GM19468 (cell line): ENCODE data around the gene PIP4K2C.
A peak's percentile ranks its signal among the peaks of the same experiment; 100 is the strongest.
"Not testable (repeated sequence)": the region's sequence is repeated elsewhere in the genome, so short reads cannot be mapped to it uniquely, and the experiment has no call there.

Experiments used
- ATAC-seq: cut with Tn5 transposase; IDR thresholded peaks from one replicate; pipeline ENCODE4 v1.9.1; 2021; ENCODE audit warnings: mild to moderate bottlenecking, moderate library complexity, moderate number of reproducible peaks; ENCODE audit not compliant: unreplicated experiment; ENCODE audit errors: extremely low read depth

The PIP4K2C gene

DNA sequence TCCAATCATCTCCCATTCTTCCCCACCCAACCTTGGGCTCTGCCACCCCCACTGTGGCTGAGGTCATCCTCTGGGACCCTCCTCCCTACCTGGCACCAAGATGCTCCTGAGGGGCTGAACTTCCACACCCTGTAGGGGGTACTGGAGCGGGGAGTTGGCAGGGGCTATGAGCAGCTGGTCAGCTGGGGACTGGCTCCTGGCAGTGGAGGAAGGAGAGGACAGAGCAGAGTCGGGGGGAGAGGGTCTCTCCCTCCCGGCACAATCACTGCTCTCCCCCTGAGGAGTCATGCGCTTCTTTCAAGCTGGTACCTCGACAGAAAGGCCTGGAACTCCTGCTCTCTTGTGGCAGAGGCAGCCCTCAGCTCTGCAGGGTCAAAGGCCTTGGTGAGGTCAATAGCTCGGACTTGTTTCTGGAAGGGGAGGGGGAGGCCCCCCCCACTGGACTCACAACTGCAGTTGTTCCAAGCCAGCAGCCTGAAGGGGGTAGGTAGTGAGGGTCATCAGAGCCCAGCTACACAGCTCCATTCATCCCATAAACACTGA, 40.0 kb downstream of the PIP4K2C start:
- ATAC-seq: no peak

DNA sequence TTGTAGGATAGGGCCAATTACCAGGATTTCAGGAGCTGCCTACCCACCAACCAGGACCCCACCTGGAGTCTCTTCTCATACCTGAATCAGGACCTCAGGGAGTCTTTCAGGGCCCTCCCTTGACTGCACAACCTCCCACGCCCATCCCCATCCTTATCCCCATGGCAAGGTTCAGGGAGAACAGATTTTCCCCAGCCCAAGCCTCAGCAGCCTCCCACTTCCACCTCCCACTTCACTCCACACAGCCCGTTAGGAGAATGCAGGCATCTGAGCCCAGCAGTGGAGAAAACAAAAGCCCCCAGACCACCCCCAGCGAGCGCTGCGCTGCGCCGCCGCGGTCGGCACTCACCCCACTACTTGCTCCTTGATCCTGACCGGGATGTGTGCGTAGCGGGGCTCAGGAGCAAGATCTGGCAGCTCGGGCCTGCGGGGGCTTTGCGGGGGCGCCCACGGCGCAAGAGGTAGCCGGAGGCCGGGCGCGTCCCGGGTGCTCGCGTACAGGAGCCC, 40.6 kb downstream of the PIP4K2C start:
- ATAC-seq: no peak

DNA sequence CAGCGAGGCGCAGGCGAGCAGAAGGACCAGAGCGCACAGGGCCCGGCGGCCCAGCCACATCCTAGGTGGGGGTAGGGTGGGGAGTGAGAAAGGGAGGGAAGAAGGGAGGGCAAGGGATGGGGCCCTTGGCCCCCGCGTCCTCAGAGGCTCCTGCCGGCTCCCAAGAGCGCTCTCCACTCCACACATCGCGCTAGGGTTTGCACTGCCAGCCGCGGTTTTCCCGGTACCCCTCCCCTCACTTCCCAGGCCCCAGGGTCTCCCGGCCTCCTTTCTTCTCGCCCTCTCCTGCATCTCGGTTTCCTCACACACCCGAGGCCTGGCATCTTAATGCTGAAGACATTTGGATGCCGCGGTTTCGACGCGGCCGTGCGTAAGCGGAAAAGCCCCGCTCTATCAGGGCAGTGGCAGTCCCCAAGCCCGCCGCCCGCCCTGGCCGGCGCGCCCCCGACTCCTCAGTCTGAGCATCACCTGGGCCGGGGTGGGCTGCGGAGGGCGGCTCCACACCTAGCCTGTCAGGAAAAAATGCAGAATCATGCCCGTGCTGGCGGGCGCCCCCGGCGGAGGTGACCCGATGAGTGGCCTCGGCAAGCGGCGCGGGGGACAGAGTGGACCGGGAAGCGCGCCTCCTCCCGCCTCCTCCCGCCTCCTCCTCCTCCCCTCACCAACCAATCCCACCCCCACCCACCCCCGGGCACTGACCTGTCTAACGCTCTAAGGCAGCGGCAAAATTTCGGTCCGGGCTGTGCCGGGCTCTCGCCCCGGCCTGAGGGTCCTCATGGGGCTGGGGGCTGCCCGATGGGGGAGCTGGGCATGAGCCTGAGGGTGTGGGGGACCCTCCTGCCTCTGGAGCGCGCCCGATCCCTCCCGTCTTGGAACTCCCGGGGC, 41.3 kb downstream of the PIP4K2C start:
- ATAC-seq: no peak

DNA sequence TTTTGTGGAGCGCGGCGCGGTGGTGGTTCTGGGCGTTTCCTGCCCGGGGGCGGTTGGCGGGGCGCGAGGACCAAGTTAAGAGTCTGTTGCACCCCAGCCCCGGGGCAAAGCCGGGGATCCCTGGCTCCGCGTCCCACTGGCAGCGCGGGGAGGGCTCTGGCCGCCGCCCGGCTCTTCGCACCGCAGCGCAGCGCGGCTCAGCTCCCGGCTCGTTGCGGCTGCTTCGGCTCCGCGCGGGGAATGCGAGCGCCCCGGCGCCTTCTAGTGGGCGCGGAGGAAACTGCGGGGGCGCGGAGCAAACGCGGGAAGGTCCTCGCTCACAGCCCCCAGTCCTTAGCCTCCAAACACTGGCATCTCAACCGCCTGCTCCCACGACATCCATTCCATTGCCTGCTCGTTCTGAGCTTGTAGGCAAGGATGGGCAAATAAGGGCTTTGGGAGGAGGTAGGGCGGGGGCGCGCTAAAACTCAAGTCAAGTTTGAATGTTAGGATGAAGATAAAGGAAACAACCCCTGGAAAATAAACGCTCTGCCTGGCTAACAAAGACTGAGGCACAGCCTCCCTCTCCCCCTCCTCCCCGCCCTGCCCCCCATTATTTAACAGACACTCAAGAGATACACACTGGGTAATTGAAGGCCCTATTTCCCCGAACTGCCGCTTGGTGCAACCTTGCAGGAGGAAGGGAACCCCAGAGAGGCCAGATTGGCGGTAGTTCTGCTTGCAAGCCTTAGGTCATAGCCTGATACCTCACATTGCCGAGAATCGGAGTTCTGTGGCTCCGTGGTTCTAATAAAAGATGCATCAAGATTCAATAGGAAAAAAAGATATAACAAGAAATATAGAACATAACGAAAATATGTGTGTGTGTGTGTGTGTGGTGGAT, 42.2 kb downstream of the PIP4K2C start, which contains the start of gene B4GALNT1:
Gene B4GALNT1 (minus strand): TSS at position 244 of the 883 bp plus-strand sequence. CDS start 1,069 bp downstream, outside the sequence.
- ATAC-seq: peak; percentile 58

DNA sequence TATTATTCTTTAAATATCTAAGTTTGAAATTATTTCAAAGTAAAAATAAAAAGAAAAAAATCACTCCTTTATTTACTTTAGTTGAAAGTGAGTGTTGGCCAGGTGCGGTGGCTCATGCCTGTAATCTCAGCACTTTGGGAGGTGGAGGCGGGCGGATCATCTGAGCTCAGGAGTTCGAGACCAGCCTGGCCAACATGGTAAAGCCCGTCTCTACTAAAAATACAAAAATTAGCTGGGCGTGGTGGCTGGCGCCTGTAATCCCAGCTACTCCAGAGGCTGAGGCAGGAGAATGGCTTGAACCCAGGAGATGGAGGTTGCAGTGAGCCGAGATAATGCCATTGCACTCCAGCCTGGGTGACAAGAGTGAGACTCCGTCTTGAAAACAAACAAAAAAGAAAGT, 45.7 kb downstream of the PIP4K2C start:
- not testable (repeated sequence) for ATAC-seq

DNA sequence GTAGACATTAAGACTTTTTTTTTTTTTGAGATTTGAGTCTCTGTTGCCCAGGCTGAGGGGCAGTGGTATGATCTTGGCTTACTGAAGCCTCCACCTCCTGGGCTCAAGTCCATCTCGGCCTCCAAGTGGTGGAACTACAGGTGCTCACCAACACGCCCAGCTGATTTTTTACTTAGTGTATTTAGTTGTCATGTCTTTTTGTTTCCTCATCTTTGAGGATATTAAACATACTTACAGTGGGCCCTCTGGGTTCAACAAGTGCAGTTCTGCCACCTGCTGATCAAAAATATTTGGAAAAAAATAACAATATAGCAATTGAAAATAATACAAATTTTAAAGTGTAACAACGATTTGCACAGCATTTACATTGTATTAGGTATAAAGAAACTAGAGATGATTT, 46.4 kb downstream of the PIP4K2C start:
- no peak for ATAC-seq

DNA sequence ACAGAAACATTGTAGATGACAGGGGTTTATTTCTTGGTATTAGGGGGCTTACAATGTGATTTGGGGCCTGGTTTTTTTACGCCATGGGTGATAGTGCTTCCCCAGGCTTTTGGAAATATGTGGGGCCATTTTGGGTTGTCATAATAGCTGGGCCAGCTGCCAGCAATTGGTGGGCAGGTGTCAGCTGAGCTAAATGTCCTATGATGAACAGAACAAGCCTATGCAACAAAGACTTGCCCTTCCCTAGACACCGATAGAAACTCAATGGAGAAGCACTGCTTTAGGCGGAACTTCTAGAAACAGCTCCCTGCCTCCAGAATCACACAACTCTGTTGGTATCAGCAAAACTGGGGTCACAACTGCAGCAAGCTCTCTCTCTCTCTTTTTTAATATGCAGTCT, 47.1 kb downstream of the PIP4K2C start:
- ATAC-seq: no peak

DNA sequence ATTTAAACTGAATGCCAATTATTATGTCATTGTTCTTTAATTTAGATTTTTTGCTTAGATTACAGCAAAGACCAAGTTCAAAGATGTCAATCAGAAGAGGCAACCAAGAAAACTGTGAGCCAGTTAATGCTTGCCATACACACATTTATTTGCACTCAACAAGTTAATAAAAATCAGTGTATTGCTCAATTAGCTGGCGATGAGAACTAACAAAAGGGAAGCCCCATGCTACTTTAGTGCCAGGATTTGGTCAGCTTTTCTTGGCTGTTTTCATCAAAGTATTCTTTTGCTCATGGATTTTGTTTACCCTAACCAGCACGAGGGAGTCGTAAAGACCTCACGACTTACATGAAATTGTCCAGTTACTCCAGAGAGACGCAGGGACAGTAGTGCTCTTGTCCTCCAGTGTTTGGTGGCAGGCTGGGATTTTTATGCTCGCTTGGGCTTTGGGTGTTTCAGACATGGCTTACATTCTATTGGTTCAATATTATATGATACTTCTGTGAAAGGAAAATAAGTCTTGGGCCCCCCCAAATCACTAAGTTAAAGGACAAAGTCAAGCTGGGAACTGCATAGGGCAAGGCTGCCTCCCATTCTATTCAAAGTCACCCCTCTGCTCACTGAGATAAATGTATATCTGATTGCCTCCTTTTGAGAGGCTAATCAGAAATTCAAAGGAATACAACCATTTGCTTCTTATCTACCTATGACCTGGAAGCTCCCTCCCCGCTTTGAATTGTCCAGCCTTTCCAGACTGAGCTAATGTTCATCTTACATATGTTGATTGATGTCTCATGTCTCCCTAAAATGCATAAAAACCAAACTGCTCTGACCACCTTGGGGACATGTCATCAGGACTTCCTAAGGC, 49.4 kb downstream of the PIP4K2C start:
- no peak for ATAC-seq

DNA sequence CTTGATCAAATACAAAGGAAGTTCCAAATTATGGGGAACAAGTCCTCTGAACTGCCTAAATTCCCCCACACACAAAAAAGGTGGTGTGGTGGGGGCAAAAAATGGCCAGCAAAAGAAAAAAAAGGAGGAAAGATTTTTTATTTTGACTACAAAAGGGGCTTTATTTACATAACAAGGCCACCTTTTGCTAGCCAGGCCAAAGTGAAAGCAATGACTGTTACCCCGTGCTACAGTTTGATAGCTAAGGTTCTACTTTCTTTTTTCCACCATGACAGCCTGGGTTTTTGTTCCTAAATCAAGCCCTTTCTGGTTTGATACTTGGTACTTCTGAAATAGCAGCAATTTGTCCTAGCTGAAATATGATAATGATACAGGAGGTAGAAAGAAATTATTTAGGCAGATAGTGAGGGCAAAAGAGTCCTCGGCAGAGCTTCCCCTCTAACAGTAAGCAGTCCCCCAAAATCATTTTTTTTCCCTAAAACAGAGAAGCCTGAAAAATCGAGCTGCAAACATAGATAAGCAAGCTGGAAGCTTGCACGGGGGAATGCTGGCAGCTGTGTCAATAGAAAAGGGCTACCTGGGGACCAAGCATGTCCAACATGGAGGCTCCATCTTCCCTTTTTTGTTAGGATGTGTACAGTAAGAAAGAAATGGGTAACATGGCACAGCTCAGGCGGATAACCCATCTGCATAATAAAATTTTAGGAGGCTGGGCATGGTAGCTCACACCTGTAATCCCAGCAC, 50.9 kb downstream of the PIP4K2C start:
- no peak for ATAC-seq

DNA sequence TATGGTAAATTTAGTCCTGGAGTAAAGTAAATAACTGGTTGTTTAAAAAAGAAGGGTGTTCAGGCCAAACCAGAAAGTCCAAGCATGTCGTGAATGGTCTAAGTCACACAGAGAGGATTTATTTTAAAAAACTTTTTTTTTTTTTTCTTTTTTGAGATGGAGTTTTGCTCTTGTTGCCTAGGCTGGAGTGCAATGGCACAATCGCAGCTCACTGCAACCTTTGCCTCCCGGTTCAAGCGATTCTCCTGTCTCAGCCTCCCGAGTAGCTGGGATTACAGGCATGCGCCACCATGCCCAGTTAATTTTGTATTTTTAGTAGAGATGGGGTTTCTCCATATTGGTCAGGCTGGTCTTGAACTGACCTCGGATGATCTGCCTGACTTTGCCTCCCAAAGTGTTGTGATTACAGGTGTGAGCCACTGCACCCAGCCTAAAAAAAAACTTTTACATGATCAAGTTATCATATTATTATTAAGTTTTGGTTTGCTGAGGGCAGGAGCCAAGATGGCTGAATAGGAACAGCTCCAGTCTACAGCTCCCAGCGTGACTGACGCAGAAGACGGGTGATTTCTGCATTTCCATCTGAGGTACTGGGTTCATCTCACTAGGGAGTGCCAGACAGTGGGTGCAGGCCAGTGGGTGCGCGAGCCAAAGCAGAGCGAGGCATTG, 55.1 kb downstream of the PIP4K2C start:
- not testable (repeated sequence) for ATAC-seq

DNA sequence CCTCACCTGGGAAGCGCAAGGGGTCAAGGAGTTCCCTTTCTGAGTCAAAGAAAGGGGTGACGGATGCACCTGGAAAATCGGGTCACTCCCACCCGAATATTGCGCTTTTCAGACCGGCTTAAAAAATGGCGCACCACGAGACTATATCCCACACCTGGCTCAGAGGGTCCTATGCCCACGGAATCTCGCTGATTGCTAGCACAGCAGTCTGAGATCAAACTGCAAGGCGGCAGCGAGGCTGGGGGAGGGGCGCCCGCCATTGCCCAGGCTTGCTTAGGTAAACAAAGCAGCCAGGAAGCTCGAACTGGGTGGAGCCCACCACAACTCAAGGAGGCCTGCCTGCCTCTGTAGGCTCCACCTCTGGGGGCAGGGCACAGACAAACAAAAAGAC, 55.7 kb downstream of the PIP4K2C start:
- not testable (repeated sequence) for ATAC-seq
